ENCODE data around the gene ABHD3.

GRCh38 chr18:21662581-21662980 lies 42.0 kb downstream of the ABHD3 start:
- TF ChIP-seq, protein P1, sequence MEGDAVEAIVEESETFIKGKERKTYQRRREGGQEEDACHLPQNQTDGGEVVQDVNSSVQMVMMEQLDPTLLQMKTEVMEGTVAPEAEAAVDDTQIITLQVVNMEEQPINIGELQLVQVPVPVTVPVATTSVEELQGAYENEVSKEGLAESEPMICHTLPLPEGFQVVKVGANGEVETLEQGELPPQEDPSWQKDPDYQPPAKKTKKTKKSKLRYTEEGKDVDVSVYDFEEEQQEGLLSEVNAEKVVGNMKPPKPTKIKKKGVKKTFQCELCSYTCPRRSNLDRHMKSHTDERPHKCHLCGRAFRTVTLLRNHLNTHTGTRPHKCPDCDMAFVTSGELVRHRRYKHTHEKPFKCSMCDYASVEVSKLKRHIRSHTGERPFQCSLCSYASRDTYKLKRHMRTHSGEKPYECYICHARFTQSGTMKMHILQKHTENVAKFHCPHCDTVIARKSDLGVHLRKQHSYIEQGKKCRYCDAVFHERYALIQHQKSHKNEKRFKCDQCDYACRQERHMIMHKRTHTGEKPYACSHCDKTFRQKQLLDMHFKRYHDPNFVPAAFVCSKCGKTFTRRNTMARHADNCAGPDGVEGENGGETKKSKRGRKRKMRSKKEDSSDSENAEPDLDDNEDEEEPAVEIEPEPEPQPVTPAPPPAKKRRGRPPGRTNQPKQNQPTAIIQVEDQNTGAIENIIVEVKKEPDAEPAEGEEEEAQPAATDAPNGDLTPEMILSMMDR (conservative IDR thresholded peaks at IDR 0.05; ENCODE audit: low read length) = no peak
- no peak for TF ChIP-seq EZH2phosphoT487 (IDR thresholded peaks at IDR 0.05; ENCODE audit: borderline replicate concordance, low read depth, low read length)
